GM23248 (cell line): ENCODE results near the gene FOXL2. TPM values are rescaled to one million over a fixed set of nuclear protein-coding genes. Genes with fewer than 3 reads are reported as not detected.

Experiments
- DNase-seq: peaks from one replicate; pipeline ENCODE4 v3.0.0-alpha.2; 2015
- H2AFZ ChIP-seq: fragments of 200-600 bp; sonication (generic); 2 replicates; pipeline ENCODE4 v1.6.1; 2016; ENCODE audit warnings: antibody characterized with exemption
- H3F3A ChIP-seq: fragments of 200-600 bp; sonication (generic); 2 replicates; pipeline ENCODE4 v1.6.1; 2016; ENCODE audit warnings: mild to moderate bottlenecking, antibody characterized with exemption, mixed run types; ENCODE audit not compliant: insufficient read depth
- H3K27ac ChIP-seq: fragments of 200-600 bp; sonication (generic); 2 replicates; pipeline ENCODE4 v1.5.1; 2016; ENCODE audit warnings: mild to moderate bottlenecking
- H3K27me3 ChIP-seq: fragments of 200-600 bp; sonication (generic); replicated peaks from 2 replicates; pipeline ENCODE4 v1.6.1; 2016; ENCODE audit warnings: mild to moderate bottlenecking; ENCODE audit not compliant: insufficient read depth
- H3K36me3 ChIP-seq: fragments of 200-600 bp; sonication (generic); 2 replicates; pipeline ENCODE4 v1.6.1; 2016; ENCODE audit warnings: low read depth, mild to moderate bottlenecking
- H3K4me1 ChIP-seq: fragments of 200-600 bp; sonication (generic); 2 replicates; pipeline ENCODE4 v1.6.1; 2016; ENCODE audit warnings: mild to moderate bottlenecking; ENCODE audit not compliant: insufficient read depth
- H3K4me2 ChIP-seq: fragments of 200-600 bp; sonication (generic); one replicate; pipeline ENCODE4 v1.6.1; 2016; ENCODE audit warnings: mild to moderate bottlenecking; ENCODE audit not compliant: unreplicated experiment
- H3K4me3 ChIP-seq: fragments of 200-600 bp; sonication (generic); 2 replicates; pipeline ENCODE4 v1.5.1; 2016; ENCODE audit warnings: mild to moderate bottlenecking
- H3K79me2 ChIP-seq: fragments of 200-600 bp; sonication (generic); 2 replicates; pipeline ENCODE4 v1.6.1; 2016; ENCODE audit warnings: mild to moderate bottlenecking; ENCODE audit not compliant: insufficient read depth
- H3K9ac ChIP-seq: fragments of 200-600 bp; sonication (generic); 2 replicates; pipeline ENCODE4 v1.6.1; 2016; ENCODE audit warnings: mild to moderate bottlenecking
- H3K9me2 ChIP-seq: fragments of 200-600 bp; sonication (generic); 2 replicates; pipeline ENCODE4 v1.6.1; 2016; ENCODE audit warnings: mixed run types, mild to moderate bottlenecking, moderate library complexity; ENCODE audit not compliant: insufficient read depth
- H3K9me3 ChIP-seq: fragments of 200-600 bp; sonication (generic); one replicate; pipeline ENCODE4 v1.6.1; 2017; ENCODE audit warnings: low read depth
- H4K20me1 ChIP-seq: fragments of 200-600 bp; sonication (generic); 2 replicates; pipeline ENCODE4 v1.6.0; 2016; ENCODE audit not compliant: insufficient read depth
- EZH2 ChIP-seq: fragments of 200-600 bp; sonication (generic); IDR thresholded peaks from 2 replicates; pipeline ENCODE4 v1.6.1; 2018; ENCODE audit warnings: antibody characterized with exemption, mild to moderate bottlenecking; ENCODE audit not compliant: insufficient read depth, poor library complexity, severe bottlenecking
- EZH2phosphoT487 ChIP-seq: fragments of 200-600 bp; sonication (generic); IDR thresholded peaks from 2 replicates; pipeline ENCODE4 v1.6.1; 2018; ENCODE audit warnings: antibody characterized with exemption, moderate library complexity, mild to moderate bottlenecking, low read depth; ENCODE audit not compliant: insufficient read depth
- WGBS, 2 experiments: methylation state at CpG; one replicate each; pipeline ENCODE4 v1.1.6; 2015 to 2017; ENCODE audit warnings: low lambda C conversion rate in 2 of 2, low coverage in 1 of 2; ENCODE audit errors: missing lambda C conversion rate in 2 of 2; 5-methylcytosine and 5-hydroxymethylcytosine counted together
- in situ Hi-C: fragments of 300-500 bp; cut with MboI; formaldehyde crosslinking; loops from 2 replicates; pipeline ENCODE4 v1.15.0; 2020
- polyA plus RNA-seq: library from polyadenylated mRNA; unstranded; fragments of >200 nt; fragmentation: Nextera tagmentation; extraction: Ambion mirVana; gene quantifications from 2 replicates; pipeline ENCODE4 v1.2.1, GENCODE V29; 2016
- total RNA-seq: library from RNA; depleted of rRNA; stranded (reverse); fragments of >200 nt; shearing (Covaris generic); gene quantifications from 2 replicates; pipeline ENCODE4 v1.2.3, GENCODE V29; 2014; rRNA removed

The FOXL2 gene
- total RNA-seq (3.6 and 3.7 TPM in 2 replicates), polyA plus RNA-seq (0.71 and 0.85 TPM in 2 replicates)

DNA sequence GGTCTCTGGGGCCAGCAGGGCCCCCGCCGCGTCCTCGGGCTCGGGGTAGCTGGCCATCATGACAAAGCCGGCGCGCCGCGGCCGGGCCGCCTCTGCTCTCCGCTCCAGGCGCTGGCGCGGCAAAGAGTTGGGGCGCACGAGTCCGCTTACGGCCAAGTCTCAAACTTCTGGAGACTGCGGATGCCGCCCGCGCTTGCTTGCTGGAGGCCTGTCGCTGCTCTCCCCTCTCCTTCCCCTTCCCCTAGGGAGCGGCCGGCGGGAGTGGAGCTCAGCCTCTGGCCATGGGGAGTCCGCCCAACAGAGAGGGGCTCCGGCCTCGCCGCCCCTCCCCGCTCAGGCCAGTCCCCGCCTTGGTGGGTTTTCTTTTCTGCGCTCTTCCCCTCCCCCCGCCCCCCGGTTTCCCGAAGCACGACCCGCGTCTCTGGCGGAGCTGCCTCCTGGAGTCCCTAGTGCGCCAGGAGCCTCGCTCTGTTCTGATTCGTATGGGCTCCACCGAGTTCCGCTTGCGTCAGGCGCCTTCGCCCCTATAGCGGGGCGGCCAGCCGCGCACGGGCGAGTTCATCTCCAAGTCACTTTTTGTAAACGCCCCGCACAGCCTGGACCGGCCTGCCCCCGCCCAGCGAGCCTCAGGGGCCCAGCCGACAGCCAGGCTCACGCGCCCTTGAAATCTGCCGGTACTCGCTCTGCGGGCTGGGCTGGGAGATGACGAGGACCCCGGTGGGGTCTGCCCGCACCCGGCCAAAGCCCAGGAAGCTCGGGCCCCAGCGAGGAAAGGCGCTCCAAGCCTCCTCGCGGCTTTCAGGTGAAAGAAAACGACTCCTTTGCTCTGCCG is at the start of gene FOXL2, which contains the start of gene FOXL2NB:
TSS of gene FOXL2 (minus strand) at position 475 of the 832 bp plus-strand sequence. CDS start at position 60, 415 bp downstream.
TSS of gene FOXL2NB (plus strand) at position 555 of the 832 bp plus-strand sequence. CDS start at position 703, 148 bp downstream.
- no peaks in the 10 kb centered on the region for H3K4me1 ChIP-seq
- H3K4me2 ChIP-seq = peak within 1 kb of the TSS; percentile 70
- H2AFZ ChIP-seq = peak within 1 kb of the TSS; percentile 80
- DNase-seq = peak; percentile 88
- peak within 1 kb of the TSS; percentile 75 for H3K4me3 ChIP-seq
- H3K36me3 ChIP-seq = no peaks in the 10 kb centered on the region
- H3K9me3 ChIP-seq = no peaks in the 10 kb centered on the region
- H3F3A ChIP-seq = peaks cover 6% of the 10 kb centered on the region
- 3 to 4% methylated on average over 62 to 77 of the region's 78 CpGs for WGBS, 2 experiments
- H3K79me2 ChIP-seq = no peaks in the 10 kb centered on the region
- H3K9me2 ChIP-seq = no peaks in the 10 kb centered on the region
- TF ChIP-seq EZH2 (no peak), EZH2phosphoT487 (no peak)
- peaks cover 15% of the 10 kb centered on the region; the same call in 1 of the 2 replicates for H3K27me3 ChIP-seq
- in situ Hi-C loops = no loop called here
- H3K9ac ChIP-seq = peak within 1 kb of the TSS; percentile 67
- no peaks in the 10 kb centered on the region for H4K20me1 ChIP-seq
- H3K27ac ChIP-seq = peak within 1 kb of the TSS; percentile 32; the same call in 1 of the 2 replicates

DNA sequence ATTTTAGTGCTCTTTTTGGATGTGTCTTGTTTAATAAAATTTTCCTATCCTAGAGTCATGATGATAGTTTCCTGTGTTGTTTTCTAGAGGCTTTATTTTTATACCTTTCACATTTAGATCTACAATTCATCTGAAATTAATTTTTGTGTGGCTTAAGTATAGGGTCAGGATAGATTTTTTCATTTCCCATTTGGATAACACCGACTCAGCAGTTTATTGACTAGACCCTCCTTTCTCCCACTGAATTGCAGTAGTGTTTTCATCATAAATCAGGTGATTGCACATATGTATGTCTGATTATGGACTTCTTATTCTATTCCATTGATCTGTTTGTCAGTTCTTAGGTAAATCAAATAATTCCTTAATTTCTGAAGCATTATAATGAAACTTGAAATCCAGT is 48.8 kb upstream of the FOXL2 start:
- Histone ChIP-seq H3K27ac (no peak overlapping the region), H3K9ac (no peak overlapping the region), H3K79me2 (no peaks in the 10 kb centered on the region), H3K9me2 (no peaks in the 10 kb centered on the region), H3F3A (no peaks in the 10 kb centered on the region), H3K27me3 (peaks cover 1% of the 10 kb centered on the region), H2AFZ (no peak overlapping the region), H3K9me3 (no peaks in the 10 kb centered on the region), H3K36me3 (no peaks in the 10 kb centered on the region), H3K4me3 (no peak overlapping the region), H3K4me1 (no peaks in the 10 kb centered on the region), H3K4me2 (no peak overlapping the region), H4K20me1 (no peaks in the 10 kb centered on the region)
- no peak for DNase-seq
- 47 to 50% methylated on average over 1 of the region's 1 CpG for WGBS, 2 experiments
- in situ Hi-C loops = no loop called here
- TF ChIP-seq EZH2phosphoT487 (no peak), EZH2 (no peak)

DNA sequence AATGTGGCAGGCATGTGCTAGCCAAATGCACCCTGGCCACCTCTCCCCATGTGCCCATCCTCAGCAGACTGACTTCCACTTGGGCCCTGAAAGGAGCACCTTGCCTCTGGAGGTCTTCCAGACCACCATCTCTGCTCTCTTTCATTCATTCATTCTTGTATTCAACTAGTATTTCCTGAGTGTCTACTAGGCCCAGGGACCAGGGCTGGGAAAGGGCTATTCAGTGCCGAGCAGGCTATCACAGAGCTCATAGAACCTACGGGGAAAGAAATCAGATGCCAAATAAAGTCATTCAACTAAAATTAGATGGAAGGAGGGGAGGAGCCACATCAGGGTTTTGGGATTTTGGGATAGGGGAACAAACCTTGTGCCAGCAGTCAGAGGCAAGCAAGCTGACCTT is 40.2 kb upstream of the FOXL2 start:
- TF ChIP-seq EZH2 (no peak), EZH2phosphoT487 (no peak)
- peaks cover 4% of the 10 kb centered on the region; the same call in 1 of the 2 replicates for H3K27me3 ChIP-seq
- H3K4me3 ChIP-seq = no peak overlapping the region
- no peak overlapping the region for H3K9ac ChIP-seq
- no peak overlapping the region for H2AFZ ChIP-seq
- no peaks in the 10 kb centered on the region for H3K4me1 ChIP-seq
- 80 to 86% methylated on average over 2 of the region's 2 CpGs for WGBS, 2 experiments
- H3K9me3 ChIP-seq = no peaks in the 10 kb centered on the region
- no peaks in the 10 kb centered on the region for H4K20me1 ChIP-seq
- in situ Hi-C loops = no loop called here
- H3K4me2 ChIP-seq = no peak overlapping the region
- H3K9me2 ChIP-seq = no peaks in the 10 kb centered on the region
- DNase-seq = no peak
- no peaks in the 10 kb centered on the region for H3K79me2 ChIP-seq
- H3K36me3 ChIP-seq = no peaks in the 10 kb centered on the region
- H3F3A ChIP-seq = no peaks in the 10 kb centered on the region
- H3K27ac ChIP-seq = no peak overlapping the region

DNA sequence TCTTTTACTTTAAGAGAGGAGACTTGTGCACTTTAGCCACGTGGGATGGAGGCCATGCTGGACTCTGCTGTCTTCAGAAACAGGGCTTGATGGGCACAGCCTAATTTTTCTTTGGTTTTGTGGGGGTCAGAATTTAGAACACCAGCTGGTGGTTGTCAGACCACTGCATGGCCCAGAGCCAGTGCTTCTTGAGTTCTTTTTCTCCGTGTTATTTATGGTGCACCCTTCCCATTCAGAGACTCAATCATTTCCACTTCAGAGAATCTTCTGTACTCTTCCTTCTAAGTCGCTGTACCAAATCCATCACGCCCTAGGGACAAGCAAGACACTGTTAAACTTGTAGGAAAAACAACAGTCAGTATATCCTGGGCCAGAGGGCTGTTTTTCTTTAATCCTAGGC is 39.0 kb upstream of the FOXL2 start:
- H2AFZ ChIP-seq = no peak overlapping the region
- H3K9me3 ChIP-seq = no peaks in the 10 kb centered on the region
- no peaks in the 10 kb centered on the region for H3K36me3 ChIP-seq
- H3K27me3 ChIP-seq = peaks cover 14% of the 10 kb centered on the region
- H3F3A ChIP-seq = no peaks in the 10 kb centered on the region
- no peaks in the 10 kb centered on the region for H4K20me1 ChIP-seq
- H3K79me2 ChIP-seq = no peaks in the 10 kb centered on the region
- H3K9me2 ChIP-seq = no peaks in the 10 kb centered on the region
- no peaks in the 10 kb centered on the region for H3K4me1 ChIP-seq
- no peak overlapping the region for H3K4me3 ChIP-seq
- DNase-seq = no peak
- WGBS, 2 experiments = 25 to 39% methylated on average over 4 of the region's 4 CpGs
- H3K9ac ChIP-seq = no peak overlapping the region
- in situ Hi-C loops = no loop called here
- no peak overlapping the region for H3K27ac ChIP-seq
- TF ChIP-seq EZH2 (no peak), EZH2phosphoT487 (no peak)
- H3K4me2 ChIP-seq = no peak overlapping the region
